Ammon's horn (tissue), 1 donor: ENCODE measurements around the gene SFXN2.
"Not testable (repeated sequence)": the region's sequence is repeated elsewhere in the genome, so short reads cannot be mapped to it uniquely, and the experiment has no call there.

Experiments
- DNase-seq: peaks from one replicate; pipeline ENCODE4 v3.0.0-alpha.2; 2016; ENCODE audit warnings: low spot score

The SFXN2 gene

GRCh38 chr10:102720775-102721301, 6.4 kb downstream of the SFXN2 start:
- DNase-seq = no peak

- DNase-seq = no peak
These were observed 7.5 kb downstream of the SFXN2 start for GRCh38 chr10:102721954-102722353.

DNA sequence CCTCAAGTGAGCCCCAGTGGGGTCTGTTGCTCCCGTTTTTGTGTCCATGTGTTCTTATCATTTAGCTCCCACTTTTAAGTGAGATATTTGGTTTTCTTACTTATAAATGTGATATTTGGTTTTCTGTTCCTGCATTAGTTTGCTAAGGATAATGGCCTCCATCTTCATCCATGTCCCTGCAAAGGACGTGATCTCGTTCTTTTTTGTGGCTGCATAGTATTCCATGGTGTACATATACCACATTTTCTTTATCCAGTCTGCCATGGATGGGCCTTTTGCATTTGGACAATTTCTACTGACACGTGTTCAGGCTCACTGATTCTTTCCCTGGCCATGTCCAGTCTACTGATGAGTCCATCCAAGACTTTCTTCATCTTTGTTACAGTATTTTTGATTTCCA, 9.6 kb downstream of the SFXN2 start:
- no peak for DNase-seq

DNA sequence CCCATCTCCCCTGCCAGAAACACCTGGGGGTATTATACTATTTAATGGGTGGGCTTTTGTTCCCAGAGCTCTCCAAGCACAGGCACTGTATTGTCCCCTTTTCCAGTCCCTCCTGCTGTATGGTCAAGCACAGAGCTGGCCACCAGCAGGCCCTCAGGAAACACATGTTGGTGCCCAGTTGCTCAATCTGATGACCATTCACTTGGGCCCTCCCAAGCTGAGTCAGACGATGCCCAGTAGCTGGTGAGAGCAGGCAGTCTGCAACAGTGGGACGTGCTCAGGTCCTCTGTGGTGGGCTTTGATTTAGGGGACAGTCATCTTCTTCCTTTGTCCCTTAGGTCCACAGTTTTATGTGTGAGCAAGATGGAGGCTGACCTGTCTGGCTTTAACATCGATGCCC, 11.8 kb downstream of the SFXN2 start:
- DNase-seq = peak; percentile 40

GRCh38 chr10:102727037-102727818, 12.8 kb downstream of the SFXN2 start:
- peak; percentile 31 for DNase-seq

DNA sequence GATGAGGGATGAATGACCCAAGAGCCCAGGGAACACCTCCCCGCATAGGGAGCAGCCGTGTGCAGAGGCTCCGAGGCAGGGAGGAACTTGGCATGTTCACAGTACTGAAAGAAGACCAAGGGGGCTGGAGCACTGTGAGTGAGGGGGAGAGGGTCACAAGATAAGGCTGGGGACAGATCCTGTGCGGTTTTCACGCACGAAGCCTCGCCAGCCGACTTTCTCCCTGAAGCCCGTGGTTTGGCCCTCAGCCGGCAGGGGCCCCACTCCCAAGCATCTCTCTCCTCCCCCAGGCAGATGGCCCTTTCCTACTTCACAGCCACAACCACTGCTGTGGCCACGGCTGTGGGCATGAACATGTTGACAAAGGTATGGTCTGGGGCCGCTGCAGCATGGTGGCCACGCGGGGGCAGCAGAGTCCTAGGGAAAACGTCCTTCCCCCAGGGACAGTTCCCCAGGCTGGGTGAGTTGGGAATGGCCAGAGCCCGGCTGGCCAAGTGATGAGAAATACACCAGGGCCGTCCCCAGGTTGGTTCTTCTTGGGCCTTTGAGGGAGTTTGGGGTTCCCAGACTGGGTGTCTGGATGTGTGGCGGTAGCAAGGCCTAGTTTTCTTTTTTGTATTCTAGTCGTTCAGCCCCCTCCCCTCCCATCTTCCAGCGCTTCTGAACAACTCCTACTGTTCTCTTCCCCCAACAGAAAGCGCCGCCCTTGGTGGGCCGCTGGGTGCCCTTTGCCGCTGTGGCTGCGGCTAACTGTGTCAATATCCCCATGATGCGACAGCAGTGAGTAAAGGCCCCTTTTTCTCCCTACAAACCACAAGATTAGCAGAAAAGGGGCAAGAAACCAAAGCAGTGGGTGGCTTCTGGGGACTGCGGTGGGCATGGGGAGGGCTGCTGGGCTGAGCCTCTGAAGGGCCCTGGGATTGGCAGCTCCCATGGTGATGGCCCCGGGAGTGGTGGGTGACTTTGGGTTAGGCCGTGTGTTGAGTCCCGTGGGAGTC, 14.9 kb downstream of the SFXN2 start:
- DNase-seq = peak; percentile 91

DNA sequence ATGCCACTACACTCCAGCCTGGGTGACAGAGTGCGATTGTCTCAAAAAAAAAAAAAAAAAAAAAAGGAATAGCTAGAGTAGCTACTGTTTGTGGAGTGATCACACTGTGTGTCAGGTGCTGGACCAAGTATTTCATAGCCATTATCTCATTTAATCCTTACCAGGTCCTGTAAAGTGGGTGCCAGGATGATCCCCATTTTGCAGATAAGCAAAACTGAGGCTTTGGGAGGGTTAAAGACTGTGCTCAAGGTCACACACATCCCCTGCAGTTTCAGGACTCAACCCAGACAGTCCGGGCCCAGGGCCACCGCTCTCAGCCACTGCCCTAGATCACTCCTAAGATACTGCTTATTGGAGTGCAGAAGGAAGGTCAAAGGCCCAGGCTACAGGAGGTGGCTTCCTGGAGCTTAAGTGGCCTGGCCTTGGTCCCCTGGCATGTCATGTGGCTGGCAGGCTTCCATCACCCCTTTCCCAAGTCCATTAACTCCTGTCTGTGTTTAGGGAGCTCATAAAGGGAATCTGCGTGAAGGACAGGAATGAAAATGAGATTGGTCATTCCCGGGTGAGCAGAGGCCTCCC, 16.9 kb downstream of the SFXN2 start:
- DNase-seq = no peak

DNA sequence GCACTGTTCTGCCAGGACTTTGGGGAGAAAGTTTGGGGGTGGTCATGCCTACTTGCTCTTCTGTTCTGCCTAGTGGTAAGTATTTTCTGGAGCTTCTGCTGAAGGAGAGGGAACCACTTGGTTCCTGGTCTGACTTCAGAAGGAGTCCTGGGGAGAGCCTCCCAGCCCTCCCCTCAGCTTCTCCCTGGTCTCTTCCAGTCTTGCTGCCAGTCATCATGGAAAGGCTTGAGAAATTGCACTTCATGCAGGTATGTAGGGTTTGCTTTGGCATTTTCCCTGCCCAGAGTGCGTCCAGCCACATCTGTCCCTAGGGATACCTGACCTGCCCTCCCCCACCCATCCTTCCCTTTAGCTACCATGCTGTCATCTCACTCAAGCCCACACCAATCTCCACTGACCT, 18.2 kb downstream of the SFXN2 start:
- DNase-seq = no peak

GRCh38 chr10:102735065-102735562, 20.7 kb downstream of the SFXN2 start:
- no peak for DNase-seq

- DNase-seq = peak; percentile 29
These were observed 24.3 kb downstream of the SFXN2 start for GRCh38 chr10:102738692-102739121.

GRCh38 chr10:102740229-102740628, 25.8 kb downstream of the SFXN2 start:
- no peak for DNase-seq

- DNase-seq = no peak
These were observed 27.3 kb downstream of the SFXN2 start for GRCh38 chr10:102741726-102742237.

- not testable (repeated sequence) for DNase-seq
These were observed 27.9 kb downstream of the SFXN2 start for GRCh38 chr10:102742313-102742712.

DNA sequence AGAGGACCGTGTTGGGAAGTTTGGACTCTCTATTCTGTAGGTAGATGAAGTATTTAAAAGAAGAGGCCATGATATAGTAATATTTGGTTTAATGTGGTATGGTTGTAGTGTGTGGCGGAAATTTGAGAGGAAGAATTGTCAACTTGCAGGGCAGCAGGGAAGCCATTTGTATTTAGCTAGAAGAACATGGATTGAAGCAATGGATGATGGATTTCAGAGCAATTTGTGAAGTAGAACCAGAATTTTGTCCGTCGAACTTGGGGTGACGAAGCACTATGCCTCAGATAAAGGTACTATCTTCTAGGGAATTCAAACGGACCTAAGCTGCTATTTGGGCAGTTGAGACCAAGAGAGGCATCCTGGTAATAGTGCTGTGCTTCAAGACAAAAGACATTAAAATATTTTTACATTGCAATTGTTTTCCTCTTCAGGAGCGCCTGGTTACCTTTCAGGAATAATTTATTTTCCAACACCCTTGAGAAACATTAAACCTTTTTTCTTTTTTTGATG, 28.7 kb downstream of the SFXN2 start:
- no peak for DNase-seq

DNA sequence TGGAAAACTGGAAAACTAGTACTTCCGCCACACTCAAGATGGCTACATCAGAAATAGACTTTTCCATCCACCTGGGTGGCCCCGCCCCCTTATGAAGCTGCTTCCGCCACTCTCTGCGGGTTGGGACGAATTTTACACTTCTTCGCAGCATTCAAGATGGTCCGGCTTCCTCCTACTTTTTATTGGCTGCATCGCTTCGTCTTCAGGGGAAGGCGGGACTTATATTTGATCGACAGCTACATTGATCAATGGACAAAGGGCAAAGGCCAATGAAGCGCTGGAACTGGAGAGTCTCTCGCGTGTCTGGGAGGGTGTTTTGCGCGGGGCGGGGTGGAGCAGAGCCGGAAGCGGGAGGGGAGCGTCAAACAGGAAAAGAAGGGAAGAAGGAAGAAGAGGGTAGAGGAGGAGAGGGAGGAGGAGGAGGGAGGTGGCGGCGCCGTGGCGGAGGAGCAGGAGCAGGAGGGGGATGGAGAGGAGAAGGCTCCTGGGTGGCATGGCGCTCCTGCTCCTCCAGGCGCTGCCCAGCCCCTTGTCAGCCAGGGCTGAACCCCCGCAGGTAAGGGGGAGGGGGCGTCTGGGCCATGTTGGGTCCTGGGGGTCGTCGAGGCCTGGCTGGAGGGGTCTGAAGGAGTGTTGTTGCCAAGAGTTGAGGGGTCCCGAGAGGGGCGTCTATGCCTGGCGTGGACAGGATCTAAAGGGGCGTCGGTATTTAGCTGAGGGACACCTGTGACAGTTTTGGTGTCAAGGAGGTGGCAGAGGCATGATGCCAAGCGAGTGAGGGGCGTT, 29.3 kb downstream of the SFXN2 start, which contains the start of gene WBP1L:
Gene WBP1L, plus strand, starts transcription at position 361 of the 786 bp plus-strand sequence. Its CDS starts 106 bp downstream, at position 467.
- DNase-seq = peak; percentile 99

DNA sequence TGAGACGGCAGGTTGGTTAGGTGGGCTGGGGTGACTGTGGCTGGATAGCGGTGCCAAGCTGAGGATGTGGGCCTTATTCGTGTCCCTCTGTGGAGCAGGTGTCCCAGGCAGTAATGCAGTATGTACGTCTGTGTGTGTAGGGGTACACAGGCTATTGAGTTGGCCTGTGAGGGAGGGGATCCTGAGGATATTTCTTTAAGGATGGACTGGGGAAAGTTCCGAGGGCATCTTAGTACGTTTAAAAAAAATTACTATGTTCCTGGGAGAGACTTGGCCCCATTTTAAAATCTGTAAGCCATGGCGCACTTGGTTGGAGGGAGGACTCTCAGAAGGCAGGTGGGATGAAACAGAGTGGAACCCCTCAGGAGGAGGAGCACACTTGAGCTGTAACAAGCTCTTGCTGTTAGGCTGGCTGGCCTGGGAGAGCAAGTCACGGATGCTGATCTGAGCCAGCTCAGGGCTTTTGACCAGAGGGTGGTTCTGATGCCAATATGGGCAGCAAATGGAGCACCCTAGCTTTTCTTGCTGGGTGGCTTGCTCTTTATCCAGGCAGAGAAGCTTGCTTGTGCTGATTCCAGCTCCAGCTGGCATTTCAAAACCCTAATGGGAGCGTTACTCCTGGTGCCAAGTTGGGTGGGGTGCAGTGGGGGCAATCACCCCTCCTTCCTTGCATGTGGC, 30.1 kb downstream of the SFXN2 start:
- DNase-seq = peak; percentile 29

DNA sequence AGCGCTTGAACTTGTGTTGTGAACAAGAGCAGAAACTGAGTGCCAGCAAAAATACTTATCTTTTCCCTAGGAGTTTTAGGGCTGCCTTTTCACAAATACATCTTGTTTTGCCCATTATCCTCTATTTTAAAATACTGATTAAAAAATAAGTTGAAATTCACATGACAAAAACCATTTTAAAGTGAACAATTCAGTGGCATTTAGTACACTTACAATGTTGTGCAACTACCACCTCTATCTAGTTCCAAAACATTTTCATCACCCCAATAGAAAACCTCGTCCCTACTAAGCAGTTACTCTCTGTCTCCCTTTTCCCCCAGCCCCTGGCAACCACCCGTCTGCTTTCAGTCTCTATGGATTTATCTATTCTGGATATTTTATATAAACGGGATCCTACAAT, 30.7 kb downstream of the SFXN2 start:
- DNase-seq = no peak

GRCh38 chr10:102752266-102752930, 38.0 kb downstream of the SFXN2 start:
- no peak for DNase-seq

- peak; percentile 64 for DNase-seq
These were observed 38.7 kb downstream of the SFXN2 start for GRCh38 chr10:102752934-102753664.
